Right kidney (tissue), 9 donors: Measurements from ENCODE around the gene TRIM21.
A peak's percentile ranks its signal among the peaks of the same experiment; 100 is the strongest.
"Not testable (repeated sequence)": the region's sequence is repeated elsewhere in the genome, so short reads cannot be mapped to it uniquely, and the experiment has no call there.

Experiments
- DNase-seq: peaks from one replicate; pipeline ENCODE4 v3.0.0-alpha.2; 2016
- long read RNA-seq, 8 donors: transcript quantifications; one replicate each; lab custom pipeline, GENCODE V29; 2026

The TRIM21 gene
- long read RNA-seq, donor 1, transcript TRIM21-201 (7 exons, 1,924 nt) = major isoform, 6 of 6 reads
- long read RNA-seq, donor 1, partial matches to known transcripts = 0 of 6 reads
- long read RNA-seq, donor 1, other reads (novel, unspliced or antisense) = 0 of 6 reads
- long read RNA-seq, donor 2, transcript TRIM21-201 (7 exons, 1,924 nt) = major isoform, 6 of 6 reads
- long read RNA-seq, donor 2, partial matches to known transcripts = 0 of 6 reads
- long read RNA-seq, donor 2, other reads (novel, unspliced or antisense) = 0 of 6 reads
- long read RNA-seq, donor 3, partial matches to known transcripts = 0 of 2 reads
- long read RNA-seq, donor 3, other reads (novel, unspliced or antisense) = 0 of 2 reads
- long read RNA-seq, donor 4, partial matches to known transcripts = 0 of 2 reads
- long read RNA-seq, donor 4, other reads (novel, unspliced or antisense) = 0 of 2 reads
- long read RNA-seq, donor 5, partial matches to known transcripts = 0 of 4 reads
- long read RNA-seq, donor 5, other reads (novel, unspliced or antisense) = 0 of 4 reads
- long read RNA-seq, donor 6, transcript TRIM21-201 (7 exons, 1,924 nt) = major isoform, 5 of 5 reads
- long read RNA-seq, donor 6, partial matches to known transcripts = 0 of 5 reads
- long read RNA-seq, donor 6, other reads (novel, unspliced or antisense) = 0 of 5 reads
- long read RNA-seq, donor 7, partial matches to known transcripts = 5 of 5 reads
- long read RNA-seq, donor 7, other reads (novel, unspliced or antisense) = 0 of 5 reads
- long read RNA-seq, donor 8, partial matches to known transcripts = 0 of 3 reads
- long read RNA-seq, donor 8, other reads (novel, unspliced or antisense) = 0 of 3 reads

- peak; percentile 82 for DNase-seq
Observed at GRCh38 chr11:4393209-4393857, at the start of gene TRIM21. TSS of gene TRIM21 (minus strand) at chr11:4393702. CDS start at chr11:4390409, 3,293 bp downstream.

- no peak for DNase-seq
Observed at GRCh38 chr11:4441515-4441914, 48.0 kb upstream of the TRIM21 start.

- no peak for DNase-seq
Observed at GRCh38 chr11:4436411-4436810, 42.9 kb upstream of the TRIM21 start.

GRCh38 chr11:4433856-4434255 lies 40.4 kb upstream of the TRIM21 start:
- DNase-seq = no peak

GRCh38 chr11:4430051-4430450 lies 36.5 kb upstream of the TRIM21 start:
- DNase-seq = no peak

GRCh38 chr11:4418403-4418802 lies 24.9 kb upstream of the TRIM21 start:
- DNase-seq = no peak

GRCh38 chr11:4416816-4417215 lies 23.3 kb upstream of the TRIM21 start:
- no peak for DNase-seq

GRCh38 chr11:4416306-4416705 lies 22.8 kb upstream of the TRIM21 start:
- no peak for DNase-seq

- DNase-seq = not testable (repeated sequence)
Observed at GRCh38 chr11:4406206-4406605, 12.7 kb upstream of the TRIM21 start.

- DNase-seq = no peak
Observed at GRCh38 chr11:4393858-4394223, 339 bp upstream of the TRIM21 start.

GRCh38 chr11:4388221-4388620 lies 5.3 kb downstream of the TRIM21 start:
- no peak for DNase-seq

- DNase-seq = no peak
Observed at GRCh38 chr11:4385978-4386740, 7.3 kb downstream of the TRIM21 start.

GRCh38 chr11:4381901-4382300 lies 11.6 kb downstream of the TRIM21 start:
- DNase-seq = no peak

- DNase-seq = no peak
Observed at GRCh38 chr11:4375431-4376140, 17.9 kb downstream of the TRIM21 start.

GRCh38 chr11:4370166-4370565 lies 23.3 kb downstream of the TRIM21 start:
- no peak for DNase-seq

GRCh38 chr11:4368286-4368685 lies 25.2 kb downstream of the TRIM21 start, which contains the start of gene OR52B4:
TSS of gene OR52B4 (minus strand) at chr11:4368386. CDS start at chr11:4368295, 91 bp downstream.
- DNase-seq = no peak

GRCh38 chr11:4348142-4348541 lies 45.4 kb downstream of the TRIM21 start:
- not testable (repeated sequence) for DNase-seq

- DNase-seq = not testable (repeated sequence)
Observed at GRCh38 chr11:4345366-4345765, 48.1 kb downstream of the TRIM21 start.
